Activated naive CD8-positive, alpha-beta T cell treated with anti-CD3 and anti-CD28 coated beads, Interleukin-2, amount 50 U/mL, for 24 hours (primary cell): Measurements from ENCODE around the gene GTF2H4.

ENCODE experiments used
- ATAC-seq: fragments of 150-1000 bp; cut with Tn5 transposase; one replicate; pipeline ENCODE4 v1.10.0; 2021
- DNase-seq: peaks from one replicate; pipeline ENCODE4 v3.0.0; 2021
- H3K27ac Mint-ChIP-seq: one replicate; pipeline ENCODE4 v1.8.0; 2021; ENCODE audit warnings: mild to moderate bottlenecking, mixed read lengths
- H3K27me3 Mint-ChIP-seq: one replicate; pipeline ENCODE4 v1.8.0; 2021; ENCODE audit warnings: mixed read lengths
- H3K36me3 Mint-ChIP-seq: one replicate; pipeline ENCODE4 v1.8.0; 2021; ENCODE audit warnings: low read depth, mixed read lengths
- H3K4me1 Mint-ChIP-seq: one replicate; pipeline ENCODE4 v1.8.0; 2021; ENCODE audit warnings: mixed read lengths
- H3K4me3 Mint-ChIP-seq: one replicate; pipeline ENCODE4 v1.8.0; 2021; ENCODE audit warnings: mild to moderate bottlenecking, moderate library complexity, mixed read lengths
- H3K9me3 Mint-ChIP-seq: one replicate; pipeline ENCODE4 v1.8.0; 2021; ENCODE audit warnings: mixed read lengths

GTF2H4 gene

GRCh38 chr6:30886897-30887255, 21.1 kb upstream of the GTF2H4 start:
- H3K27ac Mint-ChIP-seq, result no peak overlapping the region
- no peak overlapping the region for H3K4me3 Mint-ChIP-seq
- no peaks in the 10 kb centered on the region for H3K9me3 Mint-ChIP-seq
- peaks cover 34% of the 10 kb centered on the region for H3K4me1 Mint-ChIP-seq
- no peaks in the 10 kb centered on the region for H3K27me3 Mint-ChIP-seq
- ATAC-seq (no peak), DNase-seq (no peak)
- H3K36me3 Mint-ChIP-seq, result peaks cover 3% of the 10 kb centered on the region

- Mint-ChIP-seq H3K36me3 (peaks cover 3% of the 10 kb centered on the region), H3K27me3 (no peaks in the 10 kb centered on the region), H3K9me3 (no peaks in the 10 kb centered on the region), H3K27ac (no peak overlapping the region), H3K4me1 (peaks cover 28% of the 10 kb centered on the region), H3K4me3 (no peak overlapping the region)
- ATAC-seq (no peak), DNase-seq (no peak)
Measured at GRCh38 chr6:30887901-30888815, 19.8 kb upstream of the GTF2H4 start.

GRCh38 chr6:30888816-30889495, 19.1 kb upstream of the GTF2H4 start:
- H3K9me3 Mint-ChIP-seq, result no peaks in the 10 kb centered on the region
- no peak overlapping the region for H3K27ac Mint-ChIP-seq
- H3K27me3 Mint-ChIP-seq, result no peaks in the 10 kb centered on the region
- ATAC-seq (no peak), DNase-seq (no peak)
- peaks cover 21% of the 10 kb centered on the region for H3K4me1 Mint-ChIP-seq
- no peak overlapping the region for H3K4me3 Mint-ChIP-seq
- H3K36me3 Mint-ChIP-seq, result peaks cover 3% of the 10 kb centered on the region

GRCh38 chr6:30889496-30889885, 18.5 kb upstream of the GTF2H4 start:
- ATAC-seq (no peak), DNase-seq (no peak)
- peaks cover 21% of the 10 kb centered on the region for H3K4me1 Mint-ChIP-seq
- H3K36me3 Mint-ChIP-seq, result peaks cover 3% of the 10 kb centered on the region
- no peak overlapping the region for H3K4me3 Mint-ChIP-seq
- H3K27ac Mint-ChIP-seq, result no peak overlapping the region
- H3K27me3 Mint-ChIP-seq, result no peaks in the 10 kb centered on the region
- H3K9me3 Mint-ChIP-seq, result no peaks in the 10 kb centered on the region

GRCh38 chr6:30889921-30890645, 17.9 kb upstream of the GTF2H4 start:
- H3K27ac Mint-ChIP-seq, result no peak overlapping the region
- ATAC-seq (no peak), DNase-seq (no peak)
- H3K9me3 Mint-ChIP-seq, result no peaks in the 10 kb centered on the region
- H3K4me1 Mint-ChIP-seq, result peaks cover 17% of the 10 kb centered on the region
- H3K4me3 Mint-ChIP-seq, result no peak overlapping the region
- peaks cover 3% of the 10 kb centered on the region for H3K36me3 Mint-ChIP-seq
- H3K27me3 Mint-ChIP-seq, result no peaks in the 10 kb centered on the region

- no peak for ATAC-seq
- H3K4me3 Mint-ChIP-seq, result no peak overlapping the region
- peaks cover 9% of the 10 kb centered on the region for H3K4me1 Mint-ChIP-seq
- DNase-seq, result no peak
- no peaks in the 10 kb centered on the region for H3K9me3 Mint-ChIP-seq
- no peak overlapping the region for H3K27ac Mint-ChIP-seq
- no peaks in the 10 kb centered on the region for H3K27me3 Mint-ChIP-seq
- peaks cover 3% of the 10 kb centered on the region for H3K36me3 Mint-ChIP-seq
Measured at GRCh38 chr6:30890646-30891449, 17.2 kb upstream of the GTF2H4 start.

- Mint-ChIP-seq H3K9me3 (no peaks in the 10 kb centered on the region), H3K27ac (no peak overlapping the region), H3K4me3 (no peak overlapping the region), H3K4me1 (peaks cover 4% of the 10 kb centered on the region), H3K36me3 (peaks cover 3% of the 10 kb centered on the region), H3K27me3 (no peaks in the 10 kb centered on the region)
- ATAC-seq (no peak), DNase-seq (no peak)
Measured at GRCh38 chr6:30891450-30891723, 16.6 kb upstream of the GTF2H4 start.

GRCh38 chr6:30891816-30892538, 16.0 kb upstream of the GTF2H4 start:
- no peak overlapping the region for H3K27ac Mint-ChIP-seq
- no peak for ATAC-seq

GRCh38 chr6:30893001-30893591, 14.9 kb upstream of the GTF2H4 start:
- Mint-ChIP-seq H3K36me3 (peaks cover 3% of the 10 kb centered on the region), H3K9me3 (no peaks in the 10 kb centered on the region), H3K4me3 (no peak overlapping the region), H3K27me3 (no peaks in the 10 kb centered on the region), H3K27ac (no peak overlapping the region), H3K4me1 (no peaks in the 10 kb centered on the region)
- DNase-seq (no peak), ATAC-seq (no peak)

More at GRCh38 chr6:30891816-30892538, 16.0 kb upstream of the GTF2H4 start:
- Mint-ChIP-seq H3K27me3 (no peaks in the 10 kb centered on the region), H3K4me1 (no peaks in the 10 kb centered on the region), H3K9me3 (no peaks in the 10 kb centered on the region), H3K4me3 (no peak overlapping the region), H3K36me3 (peaks cover 3% of the 10 kb centered on the region)
- no peak for DNase-seq

- Mint-ChIP-seq H3K27me3 (no peaks in the 10 kb centered on the region), H3K4me1 (no peaks in the 10 kb centered on the region), H3K9me3 (no peaks in the 10 kb centered on the region), H3K4me3 (no peak overlapping the region), H3K27ac (no peak overlapping the region), H3K36me3 (peaks cover 3% of the 10 kb centered on the region)
- DNase-seq (no peak), ATAC-seq (no peak)
Measured at GRCh38 chr6:30893666-30894065, 14.3 kb upstream of the GTF2H4 start.

GRCh38 chr6:30894381-30894780, 13.6 kb upstream of the GTF2H4 start:
- Mint-ChIP-seq H3K4me1 (no peaks in the 10 kb centered on the region), H3K27ac (no peak overlapping the region), H3K27me3 (no peaks in the 10 kb centered on the region), H3K4me3 (no peak overlapping the region), H3K36me3 (peaks cover 3% of the 10 kb centered on the region), H3K9me3 (no peaks in the 10 kb centered on the region)
- DNase-seq, result no peak
- no peak for ATAC-seq

GRCh38 chr6:30894935-30895334, 13.1 kb upstream of the GTF2H4 start:
- ATAC-seq (no peak), DNase-seq (no peak)
- Mint-ChIP-seq H3K27ac (no peak overlapping the region), H3K4me3 (no peak overlapping the region), H3K9me3 (no peaks in the 10 kb centered on the region), H3K27me3 (no peaks in the 10 kb centered on the region), H3K4me1 (no peaks in the 10 kb centered on the region), H3K36me3 (peaks cover 3% of the 10 kb centered on the region)

- Mint-ChIP-seq H3K9me3 (no peaks in the 10 kb centered on the region), H3K27ac (no peak overlapping the region), H3K36me3 (peaks cover under 1% of the 10 kb centered on the region), H3K4me3 (no peak overlapping the region), H3K27me3 (no peaks in the 10 kb centered on the region), H3K4me1 (no peaks in the 10 kb centered on the region)
- DNase-seq, result no peak
- ATAC-seq, result no peak
Measured at GRCh38 chr6:30895343-30895742, 12.7 kb upstream of the GTF2H4 start.
